ENCODE measurements around the gene INPP4B. TPM values are rescaled to one million over a fixed set of nuclear protein-coding genes. Genes with fewer than 3 reads are reported as not detected.

Gene INPP4B
- total RNA-seq, 2 experiments from 2014 or later = 55.7 to 60.5 TPM

GRCh38 chr4:142856576-142856975 is 10.5 kb upstream of the INPP4B start:
- CTCF ChIA-PET = no interaction called here
- DNase-seq = no peak
- Mint-ChIP-seq H3K27ac (no peak overlapping the region), H3K4me1 (ENCODE audit: low read depth) (no peaks in the 10 kb centered on the region), H3K27me3 (ENCODE audit: low read depth) (no peaks in the 10 kb centered on the region), H3K4me3 (no peak overlapping the region), H3K9me3 (no peaks in the 10 kb centered on the region), H3K36me3 (ENCODE audit: low read depth) (no peaks in the 10 kb centered on the region)
- intact Hi-C loops (cut with micrococcal nuclease) = no loop called here

- Mint-ChIP-seq H3K27ac (no peak overlapping the region), H3K36me3 (ENCODE audit: low read depth) (no peaks in the 10 kb centered on the region), H3K4me3 (no peak overlapping the region), H3K4me1 (ENCODE audit: low read depth) (no peaks in the 10 kb centered on the region), H3K27me3 (ENCODE audit: low read depth) (no peaks in the 10 kb centered on the region), H3K9me3 (no peaks in the 10 kb centered on the region)
- intact Hi-C loops (cut with micrococcal nuclease) = no loop called here
- no peak for DNase-seq
- CTCF ChIA-PET = interaction anchor here (0.6 to 0.8 kb wide), 2 partner anchors 463 to 898 kb away, joined by 3 read pairs; no protein-coding TSS in a partner anchor
Observed at GRCh38 chr4:142850478-142850877, 4.4 kb upstream of the INPP4B start.

GRCh38 chr4:142846729-142847596 is 862 bp upstream of the INPP4B start:
- H3K4me1 Mint-ChIP-seq (ENCODE audit: low read depth) = peaks cover 15% of the 10 kb centered on the region
- H3K4me3 Mint-ChIP-seq = peak overlapping the region; percentile 86
- H3K9me3 Mint-ChIP-seq = no peaks in the 10 kb centered on the region
- CTCF ChIA-PET = interaction anchor here (0.6 to 1.6 kb wide), 9 partner anchors 19 to 561 kb away, joined by 3 to 11 read pairs (median 4); no protein-coding TSS in a partner anchor
- peak overlapping the region; percentile 84 for H3K27ac Mint-ChIP-seq
- H3K36me3 Mint-ChIP-seq (ENCODE audit: low read depth) = no peaks in the 10 kb centered on the region
- DNase-seq = peak; percentile 90
- intact Hi-C loops (cut with micrococcal nuclease) = loop anchor here (1.0 to 10.0 kb wide), 18 partner anchors 30 to 1986 kb away; partner anchors contain the start of genes IL15 and USP38
- no peaks in the 10 kb centered on the region for H3K27me3 Mint-ChIP-seq (ENCODE audit: low read depth)

- H3K27ac Mint-ChIP-seq = peak overlapping the region; percentile 84
- intact Hi-C loops (cut with micrococcal nuclease) = loop anchor here (1.0 to 10.0 kb wide), 11 partner anchors 28 to 1539 kb away; partner anchors contain the start of genes IL15 and USP38
- peaks cover 18% of the 10 kb centered on the region for H3K4me1 Mint-ChIP-seq (ENCODE audit: low read depth)
- H3K27me3 Mint-ChIP-seq (ENCODE audit: low read depth) = no peaks in the 10 kb centered on the region
- no peaks in the 10 kb centered on the region for H3K9me3 Mint-ChIP-seq
- no peaks in the 10 kb centered on the region for H3K36me3 Mint-ChIP-seq (ENCODE audit: low read depth)
- peak; percentile 23 for DNase-seq
- CTCF ChIA-PET = interaction anchor here (1.1 to 2.0 kb wide), 7 partner anchors 22 to 559 kb away, joined by 3 to 11 read pairs (median 5); no protein-coding TSS in a partner anchor
- H3K4me3 Mint-ChIP-seq = peak overlapping the region; percentile 86
Observed at GRCh38 chr4:142845293-142846107, 601 bp downstream of the INPP4B start.

- Mint-ChIP-seq H3K27ac (peak overlapping the region; percentile 84), H3K27me3 (ENCODE audit: low read depth) (no peaks in the 10 kb centered on the region), H3K4me3 (peak overlapping the region; percentile 86), H3K9me3 (no peaks in the 10 kb centered on the region), H3K36me3 (ENCODE audit: low read depth) (no peaks in the 10 kb centered on the region), H3K4me1 (ENCODE audit: low read depth) (peaks cover 19% of the 10 kb centered on the region)
- CTCF ChIA-PET = interaction anchor here (1.1 to 2.0 kb wide), 3 partner anchors 21 to 439 kb away, joined by 3 to 5 read pairs (median 3); no protein-coding TSS in a partner anchor
- intact Hi-C loops (cut with micrococcal nuclease) = loop anchor here (5.0 to 10.0 kb wide), 2 partner anchors 1080 to 1207 kb away; partner anchors contain the start of gene IL15
- no peak for DNase-seq
Observed at GRCh38 chr4:142844782-142845181, 1.3 kb downstream of the INPP4B start.

- no peak for DNase-seq
- peaks cover 1% of the 10 kb centered on the region for H3K36me3 Mint-ChIP-seq (ENCODE audit: low read depth)
- no peak overlapping the region for H3K27ac Mint-ChIP-seq
- no peaks in the 10 kb centered on the region for H3K27me3 Mint-ChIP-seq (ENCODE audit: low read depth)
- no peaks in the 10 kb centered on the region for H3K9me3 Mint-ChIP-seq
- CTCF ChIA-PET = interaction anchor here (0.8 to 1.2 kb wide), 5 partner anchors 11 to 434 kb away, joined by 3 to 5 read pairs (median 3); no protein-coding TSS in a partner anchor
- H3K4me3 Mint-ChIP-seq = no peak overlapping the region
- intact Hi-C loops (cut with micrococcal nuclease) = loop anchor here (1.0 to 10.0 kb wide), 7 partner anchors 16 to 1076 kb away; no protein-coding TSS in a partner anchor
- peaks cover 31% of the 10 kb centered on the region for H3K4me1 Mint-ChIP-seq (ENCODE audit: low read depth)
Observed at GRCh38 chr4:142840516-142841123, 5.5 kb downstream of the INPP4B start.

- Mint-ChIP-seq H3K27me3 (ENCODE audit: low read depth) (no peaks in the 10 kb centered on the region), H3K4me3 (no peak overlapping the region), H3K27ac (no peak overlapping the region), H3K4me1 (ENCODE audit: low read depth) (peaks cover 24% of the 10 kb centered on the region), H3K36me3 (ENCODE audit: low read depth) (peaks cover 1% of the 10 kb centered on the region), H3K9me3 (no peaks in the 10 kb centered on the region)
- DNase-seq = peak; percentile 45
- intact Hi-C loops (cut with micrococcal nuclease) = no loop called here
- CTCF ChIA-PET = interaction anchor here (1.2 to 1.5 kb wide), 3 partner anchors 432 to 710 kb away, joined by 3 read pairs; no protein-coding TSS in a partner anchor
Observed at GRCh38 chr4:142838778-142839177, 7.3 kb downstream of the INPP4B start.

GRCh38 chr4:142832022-142832421 is 14.1 kb downstream of the INPP4B start:
- peaks cover 4% of the 10 kb centered on the region for H3K4me1 Mint-ChIP-seq (ENCODE audit: low read depth)
- intact Hi-C loops (cut with micrococcal nuclease) = no loop called here
- no peak for DNase-seq
- H3K27ac Mint-ChIP-seq = no peak overlapping the region
- no peaks in the 10 kb centered on the region for H3K27me3 Mint-ChIP-seq (ENCODE audit: low read depth)
- CTCF ChIA-PET = no interaction called here
- no peak overlapping the region for H3K4me3 Mint-ChIP-seq
- peaks cover 5% of the 10 kb centered on the region for H3K36me3 Mint-ChIP-seq (ENCODE audit: low read depth)
- no peaks in the 10 kb centered on the region for H3K9me3 Mint-ChIP-seq

- H3K4me3 Mint-ChIP-seq = no peak overlapping the region
- no peak overlapping the region for H3K27ac Mint-ChIP-seq
- intact Hi-C loops (cut with micrococcal nuclease) = loop anchor here (1.0 kb wide), 1 partner anchor 17 kb away; no protein-coding TSS in a partner anchor
- peaks cover 18% of the 10 kb centered on the region for H3K4me1 Mint-ChIP-seq (ENCODE audit: low read depth)
- H3K27me3 Mint-ChIP-seq (ENCODE audit: low read depth) = no peaks in the 10 kb centered on the region
- H3K9me3 Mint-ChIP-seq = no peaks in the 10 kb centered on the region
- H3K36me3 Mint-ChIP-seq (ENCODE audit: low read depth) = peaks cover 6% of the 10 kb centered on the region
- DNase-seq = no peak
- CTCF ChIA-PET = interaction anchor here (0.6 to 1.4 kb wide), 4 partner anchors 9 to 166 kb away, joined by 3 to 4 read pairs (median 3); no protein-coding TSS in a partner anchor
Observed at GRCh38 chr4:142826503-142827241, 19.4 kb downstream of the INPP4B start.

- Mint-ChIP-seq H3K27me3 (ENCODE audit: low read depth) (no peaks in the 10 kb centered on the region), H3K4me3 (peak overlapping the region; percentile 5), H3K9me3 (peaks cover 5% of the 10 kb centered on the region), H3K4me1 (ENCODE audit: low read depth) (peaks cover 18% of the 10 kb centered on the region), H3K27ac (peak overlapping the region; percentile 86), H3K36me3 (ENCODE audit: low read depth) (peaks cover 19% of the 10 kb centered on the region)
- intact Hi-C loops (cut with micrococcal nuclease) = loop anchor here (1.0 to 5.0 kb wide), 9 partner anchors 8 to 1188 kb away; partner anchors contain the start of gene IL15
- no peak for DNase-seq
- CTCF ChIA-PET = interaction anchor here (1.0 kb wide), 2 partner anchors 10 to 12 kb away, joined by 3 to 4 read pairs; no protein-coding TSS in a partner anchor
Observed at GRCh38 chr4:142824368-142824767, 21.7 kb downstream of the INPP4B start.

- Mint-ChIP-seq H3K4me1 (ENCODE audit: low read depth) (peaks cover 18% of the 10 kb centered on the region), H3K27ac (peak overlapping the region; percentile 86), H3K9me3 (peaks cover 6% of the 10 kb centered on the region), H3K4me3 (no peak overlapping the region), H3K36me3 (ENCODE audit: low read depth) (peaks cover 18% of the 10 kb centered on the region), H3K27me3 (ENCODE audit: low read depth) (no peaks in the 10 kb centered on the region)
- CTCF ChIA-PET = interaction anchor here (0.6 to 1.0 kb wide), 6 partner anchors 9 to 253 kb away, joined by 3 to 4 read pairs (median 3); no protein-coding TSS in a partner anchor
- peak; percentile 32 for DNase-seq
- intact Hi-C loops (cut with micrococcal nuclease) = loop anchor here (1.0 to 5.0 kb wide), 9 partner anchors 7 to 1187 kb away; partner anchors contain the start of gene IL15
Observed at GRCh38 chr4:142823796-142824195, 22.3 kb downstream of the INPP4B start.

Data from activated naive CD4-positive, alpha-beta T cell treated with anti-CD3 and anti-CD28 coated beads for 36 hours (primary cell).